Measurements from ENCODE around the gene CYB5R2.

DNA sequence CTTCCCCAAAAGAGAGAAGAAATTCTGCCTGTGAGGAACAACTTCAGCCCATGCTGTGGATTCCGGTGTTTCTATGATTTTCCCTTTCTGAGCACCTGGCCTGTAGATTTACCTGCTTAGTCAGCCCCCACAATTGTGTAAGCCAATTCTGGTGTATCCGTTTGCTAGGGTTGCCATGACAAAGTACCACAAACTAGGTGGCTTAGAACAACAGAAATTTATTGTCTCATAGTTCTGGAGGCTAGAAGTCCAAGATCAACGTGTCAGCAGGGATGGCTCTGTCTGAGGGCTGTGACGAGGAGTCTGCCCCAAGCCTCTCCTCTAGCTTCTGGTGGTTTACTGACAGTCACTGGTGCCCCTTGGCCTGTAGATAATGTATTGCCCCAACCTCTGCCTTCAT lies 15.9 kb upstream of the CYB5R2 start:
- TF ChIP-seq EP300 (IDR thresholded peaks at IDR 0.05; ENCODE audit: borderline replicate concordance) = no peak
- no peak for TF ChIP-seq YY1 (IDR thresholded peaks at IDR 0.05; ENCODE audit: low read depth)
- no peak for TF ChIP-seq CEBPB (IDR thresholded peaks at IDR 0.05)
- no peak for TF ChIP-seq CREB1 (IDR thresholded peaks at IDR 0.05; ENCODE audit: low read depth)
- TF ChIP-seq, protein P1, sequence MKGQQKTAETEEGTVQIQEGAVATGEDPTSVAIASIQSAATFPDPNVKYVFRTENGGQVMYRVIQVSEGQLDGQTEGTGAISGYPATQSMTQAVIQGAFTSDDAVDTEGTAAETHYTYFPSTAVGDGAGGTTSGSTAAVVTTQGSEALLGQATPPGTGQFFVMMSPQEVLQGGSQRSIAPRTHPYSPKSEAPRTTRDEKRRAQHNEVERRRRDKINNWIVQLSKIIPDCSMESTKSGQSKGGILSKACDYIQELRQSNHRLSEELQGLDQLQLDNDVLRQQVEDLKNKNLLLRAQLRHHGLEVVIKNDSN (IDR thresholded peaks at IDR 0.05) = no peak
- TF ChIP-seq, protein P2, sequence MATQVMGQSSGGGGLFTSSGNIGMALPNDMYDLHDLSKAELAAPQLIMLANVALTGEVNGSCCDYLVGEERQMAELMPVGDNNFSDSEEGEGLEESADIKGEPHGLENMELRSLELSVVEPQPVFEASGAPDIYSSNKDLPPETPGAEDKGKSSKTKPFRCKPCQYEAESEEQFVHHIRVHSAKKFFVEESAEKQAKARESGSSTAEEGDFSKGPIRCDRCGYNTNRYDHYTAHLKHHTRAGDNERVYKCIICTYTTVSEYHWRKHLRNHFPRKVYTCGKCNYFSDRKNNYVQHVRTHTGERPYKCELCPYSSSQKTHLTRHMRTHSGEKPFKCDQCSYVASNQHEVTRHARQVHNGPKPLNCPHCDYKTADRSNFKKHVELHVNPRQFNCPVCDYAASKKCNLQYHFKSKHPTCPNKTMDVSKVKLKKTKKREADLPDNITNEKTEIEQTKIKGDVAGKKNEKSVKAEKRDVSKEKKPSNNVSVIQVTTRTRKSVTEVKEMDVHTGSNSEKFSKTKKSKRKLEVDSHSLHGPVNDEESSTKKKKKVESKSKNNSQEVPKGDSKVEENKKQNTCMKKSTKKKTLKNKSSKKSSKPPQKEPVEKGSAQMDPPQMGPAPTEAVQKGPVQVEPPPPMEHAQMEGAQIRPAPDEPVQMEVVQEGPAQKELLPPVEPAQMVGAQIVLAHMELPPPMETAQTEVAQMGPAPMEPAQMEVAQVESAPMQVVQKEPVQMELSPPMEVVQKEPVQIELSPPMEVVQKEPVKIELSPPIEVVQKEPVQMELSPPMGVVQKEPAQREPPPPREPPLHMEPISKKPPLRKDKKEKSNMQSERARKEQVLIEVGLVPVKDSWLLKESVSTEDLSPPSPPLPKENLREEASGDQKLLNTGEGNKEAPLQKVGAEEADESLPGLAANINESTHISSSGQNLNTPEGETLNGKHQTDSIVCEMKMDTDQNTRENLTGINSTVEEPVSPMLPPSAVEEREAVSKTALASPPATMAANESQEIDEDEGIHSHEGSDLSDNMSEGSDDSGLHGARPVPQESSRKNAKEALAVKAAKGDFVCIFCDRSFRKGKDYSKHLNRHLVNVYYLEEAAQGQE (IDR thresholded peaks at IDR 0.05; ENCODE audit: low read depth) = no peak
- TF ChIP-seq TAF1 (IDR thresholded peaks at IDR 0.05; ENCODE audit: low read depth) = no peak
- TF ChIP-seq RAD21 (IDR thresholded peaks at IDR 0.05; ENCODE audit: low read depth) = no peak
- no peak for TF ChIP-seq NFIC (IDR thresholded peaks at IDR 0.05)
